ENCODE results near the gene RNF44. TPM values are rescaled to one million over a fixed set of nuclear protein-coding genes. Genes with fewer than 3 reads are reported as not detected.

Gene RNF44
- total and polyA plus RNA-seq, 7 donors, result 7.6 to 64.0 (median 15.0) TPM

DNA sequence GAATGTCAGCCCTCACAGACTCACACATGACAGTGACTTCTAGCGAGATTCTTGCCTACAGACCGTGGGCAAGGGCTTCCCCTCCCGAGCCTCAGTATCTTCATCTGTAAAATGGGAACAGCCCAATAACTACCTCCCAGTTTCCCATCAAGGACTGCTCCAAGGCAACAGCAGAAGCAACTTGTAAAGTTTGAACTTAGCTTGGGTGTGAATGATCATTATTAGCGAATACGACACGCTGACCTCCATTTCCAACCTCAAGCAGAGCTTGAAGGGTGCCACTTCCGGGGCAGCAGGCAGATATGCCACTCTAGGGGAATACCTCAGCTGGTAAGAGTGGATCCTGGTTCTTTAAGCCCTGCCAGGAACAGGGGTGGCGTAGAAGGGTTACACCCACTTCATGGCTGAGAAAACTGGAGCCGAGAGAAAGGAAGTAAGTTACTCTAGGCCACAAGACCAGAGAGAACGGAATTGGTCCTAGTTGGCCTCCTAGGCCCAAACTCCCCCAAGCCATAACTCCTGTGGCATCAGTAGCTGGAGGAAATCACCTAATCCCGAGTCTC is 2.0 kb downstream of the RNF44 start:
- Histone ChIP-seq H3K4me3 (peak overlapping the region; percentile 67 to 96 (median 90)), H3K27me3 (no peaks in the 10 kb centered on the region), H3K27ac (peak overlapping the region; percentile 93 to 99 (median 98)), H3K4me1 (peaks cover 0 to 70% (median 63%) of the 10 kb centered on the region in 4 donors), H3K36me3 (peaks cover 12 to 18% (median 16%) of the 10 kb centered on the region in 4 donors), H3K9me3 (no peaks in the 10 kb centered on the region)
- WGBS, 2 donors, result 10 to 22% methylated on average over 11 of the region's 11 CpGs
- DNase-seq, result no peak
- intact Hi-C loops (cut with DNase I), result loop anchor here (5.0 to 10.0 kb wide), 3 partner anchors 150 to 490 kb away; partner anchors contain the start of genes HIGD2A, KIAA1191, NOP16 and ZNF346
- peak in 3 of 4 donors; percentile 42 to 67 (median 42) for TF ChIP-seq POLR2AphosphoS5 (IDR thresholded peaks at IDR 0.05)
- no peak for TF ChIP-seq EP300 (IDR thresholded peaks at IDR 0.05)
- peak in 1 of 2 donors; percentile 49 for TF ChIP-seq POLR2A (IDR thresholded peaks at IDR 0.05)

DNA sequence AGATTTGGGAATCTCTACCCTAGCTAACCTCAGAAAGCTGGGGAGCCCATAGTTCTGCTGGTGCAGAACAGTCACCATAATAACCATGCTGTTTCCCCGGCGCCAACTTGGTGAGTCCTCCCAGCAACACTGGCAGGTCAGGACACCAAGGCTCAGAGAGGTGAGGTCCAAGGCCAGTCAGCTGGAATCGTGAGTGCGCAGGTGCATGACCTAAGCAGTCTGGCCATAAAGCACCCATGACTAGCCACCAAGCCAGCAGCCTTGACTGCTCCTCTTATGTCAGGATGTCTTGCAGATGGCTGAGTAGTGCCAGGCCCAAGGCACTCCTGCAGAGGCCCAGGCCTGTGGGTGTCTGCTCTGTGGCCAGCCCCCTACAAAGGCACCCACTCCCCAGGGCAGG is 2.6 kb downstream of the RNF44 start:
- peaks cover 0 to 73% (median 64%) of the 10 kb centered on the region in 4 donors for H3K4me1 ChIP-seq
- intact Hi-C loops (cut with DNase I), result loop anchor here (5.0 to 10.0 kb wide), 3 partner anchors 150 to 490 kb away; partner anchors contain the start of genes HIGD2A, KIAA1191, NOP16 and ZNF346

DNA sequence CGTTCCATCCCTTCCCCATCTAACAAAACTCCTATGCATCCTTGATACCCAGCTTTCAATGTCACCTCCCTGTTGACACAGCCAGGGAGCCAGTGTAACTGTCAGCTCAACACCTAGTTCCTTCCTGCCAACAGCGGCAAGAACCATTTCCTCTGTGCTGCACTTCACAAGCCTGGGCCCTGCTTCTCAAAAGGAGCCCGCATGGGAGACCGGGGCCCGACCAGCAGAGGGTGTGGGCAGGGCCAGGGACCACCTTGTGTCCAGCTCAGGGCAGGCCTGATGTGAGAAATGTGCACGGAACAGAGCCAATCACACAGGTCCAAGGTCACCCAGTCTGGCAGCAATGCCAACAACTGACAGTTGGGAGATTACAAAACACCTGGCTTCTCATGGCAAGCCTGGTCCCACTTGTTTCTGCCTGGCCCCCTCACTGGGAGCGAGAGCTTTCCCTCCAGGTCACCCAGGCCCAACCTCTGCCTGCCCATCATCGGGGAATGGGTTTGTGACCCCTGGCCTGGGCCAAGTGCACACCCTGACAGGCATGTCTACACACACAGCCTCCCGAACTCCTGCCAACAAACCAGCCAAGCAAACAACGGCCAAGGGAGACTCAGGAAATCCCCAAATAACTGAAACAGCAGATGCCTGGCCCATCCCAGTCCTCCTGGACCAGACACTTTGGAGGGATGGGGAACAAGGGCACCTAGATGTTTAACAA is 3.1 kb downstream of the RNF44 start:
- peaks cover 0 to 73% (median 64%) of the 10 kb centered on the region in 4 donors for H3K4me1 ChIP-seq
- intact Hi-C loops (cut with DNase I), result loop anchor here (10.0 kb wide), 2 partner anchors 149 to 491 kb away; partner anchors contain the start of genes HIGD2A, NOP16 and ZNF346

More for the DNA sequence above, 2.6 kb downstream of the RNF44 start:
- Histone ChIP-seq H3K27me3 (no peaks in the 10 kb centered on the region), H3K36me3 (peaks cover 16 to 21% (median 19%) of the 10 kb centered on the region in 4 donors), H3K9me3 (no peaks in the 10 kb centered on the region), H3K27ac (peak overlapping the region; percentile 93 to 99 (median 98)), H3K4me3 (peak overlapping the region in 2 of 4 donors; percentile 88 to 96)
- WGBS, 2 donors, result 15 to 46% methylated on average over 4 of the region's 4 CpGs
- TF ChIP-seq EP300 (IDR thresholded peaks at IDR 0.05) (no peak), POLR2AphosphoS5 (IDR thresholded peaks at IDR 0.05) (no peak), POLR2A (IDR thresholded peaks at IDR 0.05) (no peak)
- TF ChIP-seq, protein P1, sequence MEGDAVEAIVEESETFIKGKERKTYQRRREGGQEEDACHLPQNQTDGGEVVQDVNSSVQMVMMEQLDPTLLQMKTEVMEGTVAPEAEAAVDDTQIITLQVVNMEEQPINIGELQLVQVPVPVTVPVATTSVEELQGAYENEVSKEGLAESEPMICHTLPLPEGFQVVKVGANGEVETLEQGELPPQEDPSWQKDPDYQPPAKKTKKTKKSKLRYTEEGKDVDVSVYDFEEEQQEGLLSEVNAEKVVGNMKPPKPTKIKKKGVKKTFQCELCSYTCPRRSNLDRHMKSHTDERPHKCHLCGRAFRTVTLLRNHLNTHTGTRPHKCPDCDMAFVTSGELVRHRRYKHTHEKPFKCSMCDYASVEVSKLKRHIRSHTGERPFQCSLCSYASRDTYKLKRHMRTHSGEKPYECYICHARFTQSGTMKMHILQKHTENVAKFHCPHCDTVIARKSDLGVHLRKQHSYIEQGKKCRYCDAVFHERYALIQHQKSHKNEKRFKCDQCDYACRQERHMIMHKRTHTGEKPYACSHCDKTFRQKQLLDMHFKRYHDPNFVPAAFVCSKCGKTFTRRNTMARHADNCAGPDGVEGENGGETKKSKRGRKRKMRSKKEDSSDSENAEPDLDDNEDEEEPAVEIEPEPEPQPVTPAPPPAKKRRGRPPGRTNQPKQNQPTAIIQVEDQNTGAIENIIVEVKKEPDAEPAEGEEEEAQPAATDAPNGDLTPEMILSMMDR (IDR thresholded peaks at IDR 0.05), result no peak
- DNase-seq, result no peak

DNA sequence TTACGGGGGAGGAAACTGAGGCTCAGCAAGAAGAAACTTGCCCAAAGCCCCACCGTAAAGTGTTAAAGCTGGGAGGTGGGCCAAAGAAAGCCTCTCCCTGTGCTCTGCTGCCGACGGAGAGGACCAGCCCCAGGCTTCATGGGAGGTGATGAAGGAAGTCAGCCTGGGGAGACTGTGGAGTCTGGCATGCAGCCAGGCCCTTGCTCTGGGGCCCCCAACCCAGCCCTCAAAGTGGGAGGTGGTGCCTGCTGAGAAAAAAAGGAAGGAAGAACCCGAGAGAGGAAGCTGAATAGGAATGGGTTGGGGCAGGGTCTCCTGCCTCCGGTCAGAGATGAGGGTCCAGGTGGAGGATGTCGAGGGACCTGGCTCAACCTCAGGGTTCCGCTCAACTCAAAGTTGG is 3.8 kb downstream of the RNF44 start:
- Histone ChIP-seq H3K27ac (peak overlapping the region; percentile 93 to 99 (median 98)), H3K9me3 (no peaks in the 10 kb centered on the region), H3K27me3 (no peaks in the 10 kb centered on the region), H3K36me3 (peaks cover 28 to 34% (median 31%) of the 10 kb centered on the region in 4 donors), H3K4me3 (peak overlapping the region in 2 of 4 donors; percentile 1 to 8), H3K4me1 (peaks cover 0 to 68% (median 61%) of the 10 kb centered on the region in 4 donors)
- TF ChIP-seq POLR2AphosphoS5 (IDR thresholded peaks at IDR 0.05) (no peak), EP300 (IDR thresholded peaks at IDR 0.05) (no peak), POLR2A (IDR thresholded peaks at IDR 0.05) (no peak)
- TF ChIP-seq, protein P1 (IDR thresholded peaks at IDR 0.05), result no peak
- 20 to 27% methylated on average over 8 of the region's 8 CpGs for WGBS, 2 donors
- intact Hi-C loops (cut with DNase I), result loop anchor here (10.0 kb wide), 2 partner anchors 149 to 491 kb away; partner anchors contain the start of genes HIGD2A, NOP16 and ZNF346
- no peak for DNase-seq

More for the DNA sequence above, 3.1 kb downstream of the RNF44 start:
- Histone ChIP-seq H3K27ac (peak overlapping the region; percentile 93 to 99 (median 98)), H3K4me3 (peak overlapping the region in 1 of 4 donors; percentile 1), H3K36me3 (peaks cover 22 to 27% (median 25%) of the 10 kb centered on the region in 4 donors), H3K9me3 (no peaks in the 10 kb centered on the region), H3K27me3 (no peaks in the 10 kb centered on the region)
- no peak for TF ChIP-seq EP300 (IDR thresholded peaks at IDR 0.05)
- TF ChIP-seq POLR2A (IDR thresholded peaks at IDR 0.05), result no peak
- TF ChIP-seq POLR2AphosphoS5 (IDR thresholded peaks at IDR 0.05), result no peak
- TF ChIP-seq, protein P1 (IDR thresholded peaks at IDR 0.05), result no peak
- 2 to 5% methylated on average over 10 of the region's 10 CpGs for WGBS, 2 donors
- DNase-seq, result no peak

Data from sigmoid colon (tissue), 7 donors.